Caco-2 (cell line): Measurements from ENCODE around the gene PRAF2. TPM values are rescaled to one million over a fixed set of nuclear protein-coding genes. Genes with fewer than 3 reads are reported as not detected.

Experiments used
- BruUV-seq: library from RNA; stranded (reverse); fragments of 400-500 nt; replicated peaks from 2 replicates; lab custom pipeline; 2021; lab: Mats Ljungman, UMichigan
- CTCF ChIA-PET: fragments of 300-600 bp; sonication (Branson Sonifier 250); formaldehyde crosslinking; loops from one replicate; lab custom pipeline; 2022; ENCODE audit warnings: antibody characterized with exemption; lab: Charles Lee
- POLR2A ChIA-PET: fragments of 300-600 bp; sonication (Branson Sonifier 250); formaldehyde crosslinking; loops from one replicate; lab custom pipeline; 2022; ENCODE audit warnings: antibody characterized with exemption; lab: Charles Lee
- DNase-seq, 2 experiments: peaks; one replicate each; pipeline versions ENCODE4 v3.0.0 to v3.0.0-alpha.2; 2020 to 2022
- H3K27me3 ChIP-seq: replicated peaks from 2 replicates; pipeline ENCODE4 v1.6.0; 2011; ENCODE audit warnings: low read length; ENCODE audit not compliant: control insufficient read depth, insufficient read depth
- H3K36me3 ChIP-seq: 2 replicates; pipeline ENCODE4 v1.5.1; 2011; ENCODE audit warnings: low read length; ENCODE audit not compliant: control insufficient read depth, insufficient read depth
- H3K4me1 ChIP-seq: fragments of 250-450 bp; sonication (Bioruptor Pico); 2 replicates; pipeline ENCODE4 v1.5.1; 2020; ENCODE audit warnings: mild to moderate bottlenecking
- H3K4me3 ChIP-seq: 2 replicates; pipeline ENCODE4 v1.5.1; 2011; ENCODE audit warnings: low read depth, mild to moderate bottlenecking, control low read depth, low read length
- H3K9me3 ChIP-seq: fragments of 250-450 bp; sonication (Bioruptor Pico); 2 replicates; pipeline ENCODE4 v1.5.1; 2020; ENCODE audit warnings: mild to moderate bottlenecking, moderate library complexity
- H3K27ac Mint-ChIP-seq: one replicate; pipeline ENCODE4 v1.8.0; 2022; ENCODE audit warnings: mixed read lengths; ENCODE audit not compliant: unreplicated experiment
- H3K27me3 Mint-ChIP-seq: one replicate; pipeline ENCODE4 v1.8.0; 2022; ENCODE audit warnings: mixed read lengths; ENCODE audit not compliant: insufficient read depth, unreplicated experiment
- H3K36me3 Mint-ChIP-seq: one replicate; pipeline ENCODE4 v1.8.0; 2022; ENCODE audit warnings: mild to moderate bottlenecking, mixed read lengths; ENCODE audit not compliant: insufficient read depth, unreplicated experiment
- H3K4me1 Mint-ChIP-seq: one replicate; pipeline ENCODE4 v1.8.0; 2022; ENCODE audit warnings: low read depth, mixed read lengths; ENCODE audit not compliant: unreplicated experiment
- H3K4me3 Mint-ChIP-seq: one replicate; pipeline ENCODE4 v1.8.0; 2022; ENCODE audit warnings: mild to moderate bottlenecking, moderate library complexity, mixed read lengths; ENCODE audit not compliant: unreplicated experiment
- H3K9me3 Mint-ChIP-seq: one replicate; pipeline ENCODE4 v1.8.0; 2022; ENCODE audit warnings: mixed read lengths; ENCODE audit not compliant: unreplicated experiment
- intact Hi-C: fragments of 100-400 bp; cut with micrococcal nuclease; formaldehyde crosslinking; loops from one replicate; pipeline ENCODE4 v1.10.0; 2022; ENCODE audit not compliant: unreplicated experiment
- total RNA-seq: library from RNA; stranded (reverse); gene quantifications from 2 replicates; pipeline ENCODE4 v1.2.3, GENCODE V29; 2022
- TF ChIP-seq, protein P1 (sequence below), 2 experiments: fragments of 200-600 bp in 1 of 2; IDR thresholded peaks; 1 replicate in 1 of 2; 2 replicates in 1 of 2; pipeline versions ENCODE4 v1.5.1 to v1.8.0; 2011 to 2022; ENCODE audit warnings: antibody characterized with exemption in 1 of 2, control low read depth in 1 of 2, inconsistent platforms in 1 of 2, low read depth in 1 of 2, low read length in 1 of 2, mild to moderate bottlenecking in 1 of 2, moderate library complexity in 1 of 2; ENCODE audit not compliant: insufficient read depth in 1 of 2, severe bottlenecking in 1 of 2, unreplicated experiment in 1 of 2

Gene PRAF2
- total RNA-seq, 1 experiment from 2014 or later = 5.4 TPM

DNA sequence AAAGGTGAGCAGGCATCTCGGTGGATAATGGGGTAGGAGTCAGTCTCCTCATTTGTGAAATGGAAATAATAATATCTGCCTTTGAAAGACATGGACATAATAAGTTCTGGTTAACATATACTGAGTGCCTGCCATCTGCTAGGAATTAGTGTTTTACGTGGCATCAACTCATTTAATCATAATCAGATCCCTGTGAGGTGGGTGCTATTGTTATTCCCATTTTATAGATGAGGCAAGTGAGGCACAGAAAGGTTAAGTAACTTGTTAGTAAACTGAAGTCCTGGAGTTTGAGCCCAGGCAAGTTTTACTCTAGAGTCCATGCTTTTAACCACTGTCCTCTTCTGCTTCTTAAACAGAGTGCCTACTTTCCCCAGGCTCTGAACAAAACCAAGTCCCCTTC lies 7.5 kb downstream of the PRAF2 start:
- intact Hi-C loops = no loop called here
- peaks cover 17% of the 10 kb centered on the region for H3K36me3 Mint-ChIP-seq
- Histone ChIP-seq H3K4me3 (no peak overlapping the region), H3K4me1 (no peaks in the 10 kb centered on the region), H3K27me3 (no peaks in the 10 kb centered on the region), H3K36me3 (no peaks in the 10 kb centered on the region), H3K9me3 (no peaks in the 10 kb centered on the region)
- no peaks in the 10 kb centered on the region for H3K4me1 Mint-ChIP-seq
- no peak for DNase-seq
- H3K9me3 Mint-ChIP-seq = no peaks in the 10 kb centered on the region
- H3K4me3 Mint-ChIP-seq = no peak overlapping the region
- POLR2A ChIA-PET = no interaction called here
- no peaks in the 10 kb centered on the region for H3K27me3 Mint-ChIP-seq
- no TSS peak for BruUV-seq
- CTCF ChIA-PET = no interaction called here
- TF ChIP-seq, protein P1, sequence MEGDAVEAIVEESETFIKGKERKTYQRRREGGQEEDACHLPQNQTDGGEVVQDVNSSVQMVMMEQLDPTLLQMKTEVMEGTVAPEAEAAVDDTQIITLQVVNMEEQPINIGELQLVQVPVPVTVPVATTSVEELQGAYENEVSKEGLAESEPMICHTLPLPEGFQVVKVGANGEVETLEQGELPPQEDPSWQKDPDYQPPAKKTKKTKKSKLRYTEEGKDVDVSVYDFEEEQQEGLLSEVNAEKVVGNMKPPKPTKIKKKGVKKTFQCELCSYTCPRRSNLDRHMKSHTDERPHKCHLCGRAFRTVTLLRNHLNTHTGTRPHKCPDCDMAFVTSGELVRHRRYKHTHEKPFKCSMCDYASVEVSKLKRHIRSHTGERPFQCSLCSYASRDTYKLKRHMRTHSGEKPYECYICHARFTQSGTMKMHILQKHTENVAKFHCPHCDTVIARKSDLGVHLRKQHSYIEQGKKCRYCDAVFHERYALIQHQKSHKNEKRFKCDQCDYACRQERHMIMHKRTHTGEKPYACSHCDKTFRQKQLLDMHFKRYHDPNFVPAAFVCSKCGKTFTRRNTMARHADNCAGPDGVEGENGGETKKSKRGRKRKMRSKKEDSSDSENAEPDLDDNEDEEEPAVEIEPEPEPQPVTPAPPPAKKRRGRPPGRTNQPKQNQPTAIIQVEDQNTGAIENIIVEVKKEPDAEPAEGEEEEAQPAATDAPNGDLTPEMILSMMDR (IDR thresholded peaks at IDR 0.05; ENCODE audit: insufficient read depth in 1 of 2, low read depth in 1 of 2, low read length in 1 of 2, severe bottlenecking in 1 of 2, unreplicated experiment in 1 of 2) = no peak
- no peak overlapping the region for H3K27ac Mint-ChIP-seq

GRCh38 chrX:49064735-49065134 lies 9.1 kb downstream of the PRAF2 start:
- peaks cover 17% of the 10 kb centered on the region for H3K36me3 Mint-ChIP-seq
- intact Hi-C loops = no loop called here
- no peaks in the 10 kb centered on the region for H3K27me3 Mint-ChIP-seq
- ChIA-PET CTCF (no interaction called here), POLR2A (no interaction called here)
- no peaks in the 10 kb centered on the region for H3K9me3 ChIP-seq
- no peaks in the 10 kb centered on the region for H3K9me3 Mint-ChIP-seq
- H3K36me3 ChIP-seq = no peaks in the 10 kb centered on the region; the same call in 1 of the 2 replicates
- TF ChIP-seq, protein P1 (IDR thresholded peaks at IDR 0.05; ENCODE audit: insufficient read depth in 1 of 2, low read depth in 1 of 2, low read length in 1 of 2, severe bottlenecking in 1 of 2, unreplicated experiment in 1 of 2) = no peak
- no peaks in the 10 kb centered on the region for H3K4me1 Mint-ChIP-seq
- H3K4me3 Mint-ChIP-seq = no peak overlapping the region
- no peak for DNase-seq
- no peaks in the 10 kb centered on the region for H3K4me1 ChIP-seq
- no peak overlapping the region for H3K27ac Mint-ChIP-seq
- H3K4me3 ChIP-seq = no peak overlapping the region
- BruUV-seq = no TSS peak
- H3K27me3 ChIP-seq = no peaks in the 10 kb centered on the region

- Mint-ChIP-seq H3K27me3 (no peaks in the 10 kb centered on the region), H3K27ac (no peak overlapping the region), H3K4me3 (no peak overlapping the region), H3K9me3 (no peaks in the 10 kb centered on the region), H3K36me3 (peaks cover 17% of the 10 kb centered on the region), H3K4me1 (no peaks in the 10 kb centered on the region)
- H3K36me3 ChIP-seq = no peaks in the 10 kb centered on the region; the same call in 1 of the 2 replicates
- TF ChIP-seq, protein P1 (IDR thresholded peaks at IDR 0.05; ENCODE audit: insufficient read depth in 1 of 2, low read depth in 1 of 2, low read length in 1 of 2, severe bottlenecking in 1 of 2, unreplicated experiment in 1 of 2) = no peak
- ChIA-PET CTCF (no interaction called here), POLR2A (no interaction called here)
- no peaks in the 10 kb centered on the region for H3K27me3 ChIP-seq
- intact Hi-C loops = no loop called here
- H3K4me3 ChIP-seq = no peak overlapping the region
- no peaks in the 10 kb centered on the region for H3K9me3 ChIP-seq
- no TSS peak for BruUV-seq
- DNase-seq = no peak
- H3K4me1 ChIP-seq = no peaks in the 10 kb centered on the region
Observed at GRCh38 chrX:49064303-49064702, 9.5 kb downstream of the PRAF2 start.
